Stimulated activated CD8-positive, alpha-beta memory T cell treated with anti-CD3 and anti-CD28 coated beads, Interleukin-7, amount 100 ng/mL, for 48 hours (primary cell): Measurements from ENCODE around the gene PRR29.
"Not testable (repeated sequence)": the region's sequence is repeated elsewhere in the genome, so short reads cannot be mapped to it uniquely, and the experiment has no call there.

ENCODE experiments used
- DNase-seq, 2 donors: peaks; one replicate each; pipeline ENCODE4 v3.0.0-alpha.2; 2020; ENCODE audit warnings: low read depth in 1 of 2; ENCODE audit errors: extremely low read depth in 1 of 2

Gene PRR29

DNA sequence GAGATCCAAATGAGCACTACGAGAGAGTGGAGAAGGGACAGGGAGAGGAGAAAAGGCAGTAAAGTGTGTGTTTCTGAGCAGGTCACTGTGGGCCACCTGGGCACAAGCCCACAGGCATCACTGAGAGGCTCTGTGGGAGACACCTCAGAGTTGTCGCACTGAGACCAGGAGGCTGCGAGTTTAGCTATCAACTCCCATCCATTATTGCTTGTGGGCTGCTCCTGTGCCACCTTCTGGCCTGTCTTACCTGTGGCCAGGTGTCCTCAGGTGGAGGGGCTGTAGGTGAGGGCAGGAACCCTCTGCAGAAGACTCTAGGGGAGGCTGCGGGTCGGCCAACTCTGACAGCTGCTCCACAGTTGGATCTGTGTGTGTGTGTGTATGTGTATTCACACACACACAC is 2.5 kb upstream of the PRR29 start:
- DNase-seq = no peak

DNA sequence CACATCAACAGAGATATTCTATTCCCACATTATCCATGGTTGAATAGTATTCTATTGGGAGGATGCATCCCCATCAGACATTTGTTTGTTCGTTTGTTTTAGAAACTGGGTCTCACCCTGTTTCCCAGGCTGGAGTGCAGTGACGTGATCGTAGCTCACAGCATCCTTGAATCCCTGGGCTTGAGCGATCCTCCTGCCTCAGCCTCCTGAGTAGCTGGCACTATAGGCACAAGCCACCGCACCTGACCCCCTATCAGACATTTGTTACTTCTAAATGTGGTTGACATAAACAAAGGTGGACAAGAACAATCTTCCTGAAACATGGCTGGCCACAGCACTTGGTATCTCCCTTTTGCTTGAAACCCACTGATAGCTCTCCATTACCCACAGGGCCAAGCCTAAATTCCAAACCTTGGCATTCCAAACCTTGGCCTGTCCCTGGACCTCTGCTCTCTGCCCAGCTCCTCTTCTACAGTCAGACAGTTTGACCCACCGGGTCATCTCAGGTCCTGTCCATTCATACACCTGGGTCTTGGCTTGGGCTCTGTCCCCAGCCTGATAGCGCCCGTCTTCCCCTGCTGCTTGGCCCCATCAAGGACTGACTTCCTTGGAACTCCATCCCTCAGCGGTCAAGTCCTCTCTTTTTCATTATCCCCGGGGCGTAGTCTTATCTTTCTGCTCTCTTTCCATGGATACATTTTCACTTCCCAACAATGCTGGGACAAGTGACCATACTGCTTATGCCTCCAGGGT is 1.5 kb upstream of the PRR29 start:
- DNase-seq = no peak

DNA sequence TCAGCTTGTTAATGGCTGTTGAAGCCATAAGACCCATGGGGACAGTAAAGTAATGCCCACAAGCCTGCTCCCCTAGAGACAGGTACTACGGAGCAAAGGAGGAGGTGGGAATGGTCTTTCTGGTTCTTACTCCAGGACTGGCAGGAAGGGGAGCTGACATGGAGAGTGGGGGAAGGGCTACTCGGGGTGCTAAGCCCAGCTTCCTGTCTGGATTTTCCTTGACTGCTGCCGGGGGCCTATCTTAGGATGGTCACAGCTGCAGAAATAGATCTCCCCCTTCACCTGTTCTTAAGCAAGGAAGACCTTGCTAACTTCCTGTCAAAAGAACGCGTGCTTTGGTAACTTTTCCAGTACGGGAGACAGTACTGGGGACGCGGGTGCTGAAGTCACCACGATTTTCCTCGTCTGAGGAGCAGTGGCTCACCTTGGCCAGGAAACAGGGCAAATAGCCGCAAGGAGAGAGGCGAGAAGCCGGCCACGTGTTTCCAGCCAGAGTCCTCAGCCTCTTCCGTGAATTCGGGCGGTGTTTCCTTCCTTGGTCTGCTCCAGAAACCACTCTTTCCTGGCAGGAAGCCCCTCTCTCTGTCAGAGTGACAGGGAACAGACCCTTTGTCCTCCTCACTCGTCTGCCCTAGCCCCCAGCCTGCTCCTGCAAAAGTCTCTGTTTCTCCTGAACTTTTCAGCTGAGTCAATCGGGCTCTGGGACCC is 656 bp upstream of the PRR29 start:
- DNase-seq = no peak

DNA sequence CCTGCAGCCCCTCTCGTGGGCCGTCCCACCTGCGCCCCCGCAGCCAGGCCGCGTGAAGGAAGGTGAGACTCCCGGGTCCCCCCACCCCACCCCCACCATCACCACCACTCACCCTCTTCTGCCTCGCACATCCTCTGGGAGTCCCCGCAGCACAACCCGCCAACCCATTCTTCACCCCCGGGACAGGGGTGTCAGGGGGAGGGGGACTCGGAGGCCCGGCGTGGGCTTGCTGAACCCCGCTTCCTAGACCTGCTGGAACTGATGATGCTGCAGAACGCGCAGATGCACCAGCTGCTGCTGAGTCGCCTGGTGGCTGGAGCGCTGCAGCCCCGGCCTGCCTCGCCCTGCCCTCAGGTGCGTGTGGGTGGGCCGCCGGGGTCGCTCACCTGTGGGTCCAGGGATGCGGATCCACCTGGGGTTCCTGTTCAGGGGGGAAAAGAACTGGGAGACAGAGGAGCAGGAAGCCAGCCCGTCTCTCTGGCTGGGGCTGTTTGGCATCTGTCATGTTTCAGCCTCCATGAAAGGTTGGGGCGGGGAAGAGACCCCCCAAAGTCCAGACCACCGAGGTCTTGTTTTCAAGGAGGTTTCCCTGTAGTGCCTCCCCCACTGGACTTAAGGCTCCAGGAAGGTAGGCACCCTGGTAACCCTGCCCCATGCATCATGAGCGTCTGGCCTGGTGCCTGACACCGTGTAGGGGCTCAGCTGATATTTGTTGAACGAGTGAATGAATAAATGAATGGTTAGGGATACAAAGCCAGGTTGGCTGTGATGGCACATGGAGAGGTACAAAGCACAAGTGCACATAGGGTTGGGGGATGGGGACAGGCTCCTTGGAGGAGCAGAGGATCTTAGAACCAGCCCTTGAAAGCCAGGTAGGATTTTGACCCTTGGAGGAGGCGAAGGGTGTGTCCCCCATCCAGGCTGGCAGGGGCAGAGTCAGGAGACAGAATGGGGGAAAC is 849 bp downstream of the PRR29 start:
- no peak for DNase-seq

DNA sequence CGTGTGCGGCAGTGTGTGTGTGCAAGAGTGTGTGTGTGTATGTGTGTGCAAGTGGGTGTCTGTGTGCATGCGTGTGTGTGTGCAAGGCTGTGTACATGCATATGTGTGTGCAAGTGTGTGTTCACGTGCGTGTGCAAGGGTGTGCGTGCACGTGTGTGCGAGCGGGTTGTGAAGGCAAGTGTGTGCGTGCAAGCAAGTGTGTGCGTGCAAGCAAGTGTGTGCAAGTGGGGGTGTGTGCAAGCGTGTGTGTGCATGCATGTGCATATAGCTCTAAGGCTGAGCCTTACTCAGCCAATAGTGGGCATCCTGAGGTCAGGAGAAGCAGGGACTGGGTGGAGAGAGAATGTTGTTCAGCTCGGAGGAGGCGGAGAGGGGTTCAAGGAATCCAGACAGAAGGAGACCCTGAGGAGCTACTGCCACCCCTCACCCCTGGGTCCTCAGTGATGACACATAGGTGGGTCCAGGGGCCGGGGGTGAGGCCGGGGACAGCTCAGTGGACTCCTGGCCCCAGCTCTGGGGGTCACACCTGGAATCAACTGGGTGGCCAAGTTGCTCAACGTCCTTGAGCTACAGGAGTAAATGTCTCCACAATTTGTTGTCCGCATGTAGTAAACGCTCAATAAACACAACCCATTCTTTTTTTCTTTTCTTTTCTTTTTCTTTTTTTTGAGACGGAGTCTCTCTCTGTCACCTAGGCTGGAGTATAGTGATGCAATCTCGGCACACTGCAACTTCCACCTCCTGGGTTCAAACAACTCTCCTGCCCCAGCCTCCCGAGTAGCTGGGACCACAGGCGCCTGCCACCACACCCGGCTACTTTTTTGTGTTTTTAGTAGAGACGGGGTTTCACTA is 1.8 kb downstream of the PRR29 start:
- DNase-seq = no peak

DNA sequence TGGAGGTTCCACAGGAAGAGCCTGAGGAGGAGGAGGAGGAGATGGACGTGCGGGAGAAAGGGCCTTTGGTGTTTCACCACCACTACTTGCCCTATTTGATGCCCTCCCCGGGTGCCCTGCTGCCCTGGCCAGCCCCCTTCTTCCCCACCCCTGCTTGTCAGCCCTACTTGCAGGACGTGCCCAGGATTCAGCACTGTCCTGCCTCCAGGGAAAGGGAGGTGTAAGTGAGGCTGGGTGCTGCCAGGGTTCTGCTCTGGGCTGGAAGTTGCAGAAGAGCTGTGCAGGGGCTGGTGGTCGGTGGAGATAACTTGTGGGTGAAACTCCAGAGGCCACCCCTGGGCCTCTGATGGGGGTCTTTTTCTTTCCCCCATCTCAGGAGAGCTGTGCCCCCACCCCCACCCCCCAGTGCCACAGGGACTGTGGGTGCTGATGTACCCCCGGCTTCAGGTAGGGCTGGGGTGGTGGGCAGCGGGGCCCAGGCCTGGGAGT is 3.0 kb downstream of the PRR29 start:
- no peak for DNase-seq

DNA sequence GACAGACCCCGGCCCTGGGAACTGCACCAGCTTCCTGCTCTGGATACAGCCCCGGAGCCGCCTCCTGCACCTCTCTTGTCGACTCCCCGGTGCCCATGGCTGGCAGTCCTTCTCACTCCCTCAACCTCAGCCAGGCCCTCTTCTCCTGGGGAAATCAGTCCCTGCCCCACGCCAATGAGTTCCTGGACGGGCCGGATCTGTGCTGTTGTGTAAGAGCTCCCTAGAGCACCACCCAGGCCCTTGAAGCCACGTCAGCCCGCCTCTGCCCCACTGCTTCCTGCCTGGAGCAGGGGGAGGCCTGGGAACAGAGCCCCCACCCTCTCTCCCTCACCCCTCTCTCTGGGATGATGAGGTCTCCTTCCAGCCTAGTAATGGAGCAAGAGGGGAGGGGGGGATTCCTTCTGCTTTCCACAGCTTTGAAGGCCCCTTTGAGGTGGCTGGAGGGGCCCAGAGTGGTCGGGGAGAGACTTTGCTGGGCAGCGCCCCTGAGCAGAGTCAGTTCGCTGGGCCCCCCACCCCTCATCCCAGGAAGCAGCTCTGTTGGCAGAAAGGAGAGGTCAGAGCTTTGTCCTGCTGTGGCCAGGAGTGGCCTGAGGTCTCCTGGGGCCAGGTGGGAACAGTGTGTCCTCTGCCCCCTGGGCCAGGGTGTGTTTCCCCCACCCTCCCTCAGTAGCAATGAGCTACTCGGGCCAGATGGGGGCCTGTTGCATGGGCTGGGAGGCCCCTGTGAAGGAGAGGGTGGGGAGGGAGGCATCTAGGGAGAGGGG is 3.8 kb downstream of the PRR29 start:
- DNase-seq = no peak

DNA sequence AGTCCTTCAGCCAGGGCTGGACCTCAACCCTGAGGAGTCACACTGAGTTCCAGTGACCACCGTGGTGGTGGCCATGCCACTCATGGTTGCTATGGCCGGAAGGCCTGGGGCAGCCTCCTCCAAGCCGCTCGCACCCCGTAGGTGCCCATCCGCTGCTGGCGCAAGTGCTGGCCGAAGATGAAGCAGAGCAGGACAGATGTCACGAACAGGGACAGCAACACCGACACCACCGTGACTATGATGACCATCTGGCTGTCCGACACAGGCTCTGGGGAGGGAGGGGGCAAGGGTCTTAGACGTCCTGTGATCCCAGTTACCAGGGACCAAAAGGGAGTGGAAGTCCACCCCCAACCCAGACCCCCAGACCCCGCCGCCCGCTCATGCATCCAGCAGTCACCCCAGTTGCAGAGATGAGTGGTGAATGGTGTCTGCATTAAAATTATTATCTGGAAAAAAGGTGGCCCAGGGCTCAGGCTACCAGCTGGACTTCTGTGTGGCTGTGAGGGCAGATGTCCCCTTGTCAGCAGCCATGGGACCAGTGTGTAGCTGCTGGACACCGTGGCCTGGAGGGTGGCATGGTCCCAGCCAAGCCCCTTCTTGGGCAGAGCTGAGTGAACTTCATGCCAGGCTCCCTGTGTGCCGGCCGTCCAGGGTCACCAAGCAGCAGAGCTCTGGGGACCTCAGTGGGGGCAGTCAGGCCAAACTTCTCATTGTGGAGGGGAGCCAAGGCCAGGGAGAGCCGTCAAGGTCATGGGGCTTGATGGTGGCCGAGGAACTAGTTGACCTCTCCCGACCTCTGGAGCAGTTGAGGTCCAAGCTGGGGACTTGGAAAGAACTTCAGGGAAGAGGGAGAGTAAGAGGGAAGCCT is 4.7 kb downstream of the PRR29 start:
- DNase-seq = no peak

DNA sequence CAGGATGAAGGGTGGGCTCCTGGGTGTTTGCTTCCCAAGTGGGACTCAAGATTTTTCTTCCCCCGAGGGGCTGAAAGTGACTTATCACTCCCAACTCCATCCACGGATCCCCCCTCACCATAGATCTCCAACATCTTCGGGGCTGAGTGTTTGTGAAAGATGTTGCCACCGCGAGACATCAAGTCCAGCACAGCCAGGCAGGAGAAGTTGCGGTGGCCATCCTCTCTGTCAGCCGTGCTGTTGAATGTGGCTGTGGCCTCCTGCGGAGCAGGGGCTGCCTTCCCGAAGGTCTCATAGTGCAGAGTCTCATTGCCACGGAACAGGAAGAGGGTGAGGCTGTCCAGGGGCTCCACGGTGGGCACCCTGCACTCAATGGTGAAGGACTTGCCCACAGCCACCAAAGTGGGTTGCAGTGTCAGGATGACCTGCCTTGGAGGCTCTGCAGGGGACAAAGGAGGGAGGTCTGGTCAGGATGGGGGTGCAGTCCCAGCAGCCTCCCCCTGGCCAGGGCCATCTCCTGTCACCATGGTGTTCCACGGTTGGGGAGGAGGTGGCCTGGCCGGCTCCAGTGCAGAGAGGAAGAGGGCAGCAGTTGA is 5.5 kb downstream of the PRR29 start:
- DNase-seq = no peak

DNA sequence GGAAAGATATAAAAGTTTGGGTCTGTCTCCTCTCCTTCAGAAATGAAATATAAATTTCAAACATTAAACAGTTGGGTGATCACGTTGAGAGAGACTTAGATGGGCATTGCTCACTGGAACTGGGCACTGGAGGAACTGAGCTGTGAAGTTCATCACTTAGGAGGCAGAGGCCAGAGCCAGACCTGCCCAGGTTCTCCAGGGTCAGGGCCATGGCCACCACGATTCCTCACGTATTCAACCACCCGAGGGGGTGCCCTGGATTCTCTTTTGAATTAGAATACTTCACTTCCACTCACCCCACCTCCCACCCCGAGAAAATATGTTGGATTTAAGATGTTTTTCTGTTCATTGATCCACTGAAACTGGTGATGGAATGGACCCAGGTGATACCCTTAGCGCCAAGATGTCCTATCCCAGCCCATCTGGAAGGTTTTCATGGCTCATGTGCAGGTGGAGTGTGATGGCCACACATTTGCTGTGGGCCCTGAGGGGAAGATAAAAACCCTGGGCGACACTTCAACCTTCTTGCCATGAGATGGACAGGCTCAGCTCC is 6.1 kb downstream of the PRR29 start:
- DNase-seq = no peak

DNA sequence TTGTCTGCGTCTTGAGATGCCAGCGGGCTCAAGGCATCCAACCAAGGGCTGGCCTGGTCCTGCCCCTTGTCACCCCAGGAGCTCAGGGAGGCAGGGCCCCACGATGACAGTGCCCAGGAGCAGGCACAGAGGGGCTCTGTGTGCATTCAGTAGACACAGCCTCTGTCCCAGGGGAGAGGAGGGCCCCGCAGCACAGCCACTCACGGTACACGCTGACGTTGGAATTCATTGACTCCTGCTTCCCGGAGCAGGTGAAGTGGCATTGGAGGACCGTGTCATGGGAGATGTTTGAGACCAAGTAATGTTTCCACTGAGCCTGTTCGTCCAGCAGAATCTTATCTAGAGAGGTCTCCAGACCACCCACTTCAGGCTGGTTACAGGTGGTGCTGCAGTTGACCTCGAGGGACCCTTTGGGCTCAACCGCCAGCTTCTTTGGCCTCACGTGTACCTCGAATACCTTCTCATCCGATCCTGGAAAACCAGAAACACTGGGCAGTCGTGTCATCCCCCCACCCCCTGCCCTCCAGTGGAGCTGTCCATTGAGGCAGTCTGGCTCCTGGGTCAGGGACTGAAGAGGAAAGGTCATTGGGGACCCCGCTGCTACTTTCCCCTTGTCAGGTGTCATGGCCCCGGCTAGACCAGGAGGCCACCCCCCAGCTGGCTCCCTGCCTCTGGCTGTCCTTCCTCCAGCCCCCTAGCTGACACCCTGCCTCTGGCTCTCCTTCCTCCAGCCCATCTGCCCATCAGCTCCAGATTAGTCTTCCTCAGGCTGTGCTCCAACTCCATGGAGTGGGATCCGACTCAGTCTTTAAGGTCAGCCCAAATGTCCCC is 7.0 kb downstream of the PRR29 start:
- no peak for DNase-seq

DNA sequence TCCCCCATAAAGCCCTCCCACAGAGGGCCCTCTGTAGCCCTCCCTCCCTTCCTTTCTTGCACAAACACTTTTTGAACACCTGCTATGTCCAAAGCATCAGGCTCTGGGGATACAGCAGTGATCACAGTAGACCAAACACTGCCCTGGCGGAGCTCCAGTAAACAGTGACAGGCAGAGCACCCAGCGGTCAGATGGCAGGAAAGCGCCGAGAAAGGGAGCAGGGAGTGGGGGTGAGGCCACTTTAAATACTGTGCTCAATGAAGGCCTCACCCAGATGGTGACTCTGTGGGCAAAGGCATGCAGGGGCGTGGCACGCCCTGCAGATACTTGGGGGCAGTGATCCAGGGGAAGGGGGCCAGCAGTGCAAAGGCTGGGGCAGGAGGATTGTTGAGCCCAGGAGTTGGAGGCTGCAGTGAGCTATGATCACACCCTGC is 7.6 kb downstream of the PRR29 start:
- DNase-seq = no peak

DNA sequence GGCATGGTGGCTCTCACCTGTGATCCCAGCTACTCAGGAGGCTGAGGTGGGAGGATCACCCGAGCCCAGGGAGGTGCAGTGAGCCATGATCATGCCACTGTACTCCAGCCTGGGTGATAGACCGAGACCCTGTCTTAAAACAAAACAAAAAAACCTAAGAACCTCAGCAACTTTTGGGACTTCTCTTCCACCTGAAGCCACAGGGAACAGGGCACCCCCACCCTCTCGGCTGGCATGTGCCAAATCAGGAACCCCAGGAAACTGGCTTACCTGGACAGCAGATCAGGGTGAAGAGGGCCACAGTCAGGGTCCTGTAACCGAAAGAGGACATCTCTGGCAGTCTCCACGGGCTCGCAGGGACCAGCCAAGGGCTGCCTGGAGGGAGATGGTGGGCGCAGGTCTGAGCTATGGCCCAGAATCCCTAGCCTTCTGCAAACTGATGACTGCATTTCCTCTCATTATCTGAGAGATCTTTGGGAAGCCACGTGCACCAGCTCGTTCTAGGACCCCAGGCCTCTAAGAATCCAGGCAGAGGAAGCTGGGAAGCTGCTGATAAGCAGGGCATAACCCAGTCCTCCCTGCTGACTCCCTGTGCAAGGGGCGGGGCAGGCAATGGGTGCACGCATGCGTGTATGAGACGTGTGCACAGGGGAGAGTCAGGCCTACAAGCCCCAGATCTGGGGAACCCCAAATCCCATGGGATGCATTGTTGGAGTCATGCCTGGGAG is 8.4 kb downstream of the PRR29 start:
- DNase-seq = no peak

DNA sequence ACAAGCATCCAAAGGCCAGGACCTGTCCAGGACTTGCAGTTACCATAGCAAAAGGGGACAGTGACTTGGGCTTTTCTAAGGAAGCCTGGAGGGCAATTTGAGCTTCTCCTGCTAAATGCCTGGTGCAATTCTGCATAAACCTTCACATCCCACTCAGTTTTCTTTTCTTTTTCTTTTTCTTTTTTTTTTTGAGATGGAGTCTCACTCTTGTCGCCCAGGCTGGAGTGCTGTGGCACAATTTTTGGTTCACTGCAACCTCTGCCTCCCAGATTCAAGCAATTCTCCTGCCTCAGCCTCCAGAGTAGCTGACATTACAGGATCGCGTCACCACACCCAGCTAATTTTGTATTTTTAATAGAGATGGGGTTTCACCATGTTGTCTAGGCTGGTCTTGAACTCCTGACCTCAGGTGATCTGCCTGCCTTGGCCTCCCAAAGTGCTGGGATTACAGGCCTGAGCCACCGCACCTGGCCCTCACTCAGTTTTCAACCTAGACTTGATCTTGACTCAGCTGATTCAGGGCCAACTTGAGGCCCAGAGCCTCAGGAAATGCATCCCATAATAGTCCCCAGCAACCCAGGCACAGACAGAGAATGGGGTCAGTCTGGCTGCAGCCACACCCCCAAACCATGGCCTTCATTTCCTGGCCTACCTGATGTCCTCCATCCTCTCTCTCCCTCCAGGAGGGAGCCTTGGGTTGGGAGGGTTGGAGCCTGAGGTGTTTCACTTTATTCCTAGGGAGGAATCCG is 9.1 kb downstream of the PRR29 start:
- DNase-seq = not testable (repeated sequence)

DNA sequence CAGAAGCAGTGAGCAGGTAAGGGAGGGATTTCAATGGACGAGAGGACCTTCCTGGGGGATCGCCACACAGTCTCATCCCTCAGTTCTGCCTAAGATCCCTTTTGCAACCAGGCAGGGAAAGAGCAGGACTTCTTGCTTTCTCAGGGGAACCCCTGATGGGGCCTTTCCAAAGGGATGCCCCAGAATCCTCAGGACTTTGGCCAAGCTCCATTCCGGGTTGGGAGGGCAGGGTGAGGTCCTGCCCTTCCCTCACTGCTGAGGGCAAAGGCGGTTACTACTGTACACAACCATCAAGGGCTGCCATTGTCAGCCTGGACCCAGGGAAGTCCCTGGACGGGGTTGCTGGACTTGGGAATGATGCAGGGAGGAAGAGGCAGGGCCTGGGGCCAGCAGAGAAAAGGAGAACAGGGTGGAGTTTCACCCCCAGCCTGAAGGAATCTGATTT is 9.7 kb downstream of the PRR29 start:
- no peak for DNase-seq

DNA sequence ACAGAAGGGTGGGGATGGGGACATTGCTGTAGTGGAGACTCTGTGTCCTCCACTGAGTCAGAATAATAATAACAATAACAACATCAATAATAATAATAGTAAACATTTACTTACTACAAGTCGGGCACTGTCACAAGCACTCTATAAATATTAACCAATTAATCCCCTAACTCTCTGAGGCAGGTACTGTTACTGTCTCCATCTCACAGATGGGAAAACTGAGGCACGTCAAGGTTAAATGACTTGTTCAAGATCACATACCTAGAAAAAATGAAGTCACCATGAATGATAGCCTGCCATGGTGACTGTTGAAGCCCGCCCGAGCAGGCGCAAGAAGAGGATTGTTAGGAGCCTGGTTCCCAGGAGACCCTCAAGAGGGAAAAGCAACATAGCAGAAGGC is 10.2 kb downstream of the PRR29 start:
- no peak for DNase-seq
